Measurements from ENCODE around the gene HHLA2.
"Not testable (repeated sequence)": the region's sequence is repeated elsewhere in the genome, so short reads cannot be mapped to it uniquely, and the experiment has no call there.

HHLA2 gene

DNA sequence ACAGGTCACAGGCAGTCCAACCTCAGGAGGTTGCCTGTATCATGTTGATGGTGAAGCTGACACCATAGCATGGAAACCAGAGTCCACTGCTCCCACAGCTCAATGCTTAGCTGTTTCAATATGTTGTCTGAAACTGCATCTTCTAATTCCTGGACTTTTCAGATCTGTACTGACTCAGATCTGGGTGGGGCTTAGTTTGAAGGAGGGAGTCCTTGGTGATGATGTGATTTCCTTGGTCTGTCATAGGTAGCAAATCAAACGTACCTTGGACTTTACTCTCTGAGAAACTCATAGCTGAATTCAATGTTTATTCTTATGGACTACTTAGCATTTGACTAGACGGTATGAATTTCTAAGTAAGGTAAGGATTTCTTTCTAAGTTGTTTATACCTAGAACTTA lies at the start of gene HHLA2:
Gene HHLA2 (plus strand): TSS at position 310 of the 400 bp plus-strand sequence. CDS start 55,266 bp downstream, outside the sequence.
- DNase-seq, result no peak

- no peak for DNase-seq
Observed at GRCh38 chr3:108250626-108251025, 45.7 kb upstream of the HHLA2 start.

- no peak for DNase-seq
Observed at GRCh38 chr3:108251265-108251664, 45.1 kb upstream of the HHLA2 start.

DNA sequence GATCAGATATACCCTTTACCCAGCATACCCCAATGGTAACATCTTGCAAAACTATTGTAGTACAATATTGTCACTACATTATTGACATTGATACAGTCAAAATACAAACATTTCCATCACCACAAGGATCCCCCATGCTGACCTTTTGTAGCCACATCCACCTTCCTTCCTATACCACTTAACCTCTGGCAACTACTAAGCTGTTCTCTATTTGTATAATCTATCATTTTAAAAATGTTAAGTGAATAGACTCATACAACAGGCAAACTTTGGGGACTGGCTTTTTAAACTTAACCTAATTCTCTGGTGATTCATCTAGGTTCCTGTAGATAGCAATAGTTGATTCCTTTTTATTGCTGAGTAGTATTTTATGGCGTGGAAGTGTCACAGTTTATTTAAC lies 44.5 kb upstream of the HHLA2 start:
- DNase-seq, result no peak

GRCh38 chr3:108255131-108255530 lies 41.2 kb upstream of the HHLA2 start:
- no peak for DNase-seq

DNA sequence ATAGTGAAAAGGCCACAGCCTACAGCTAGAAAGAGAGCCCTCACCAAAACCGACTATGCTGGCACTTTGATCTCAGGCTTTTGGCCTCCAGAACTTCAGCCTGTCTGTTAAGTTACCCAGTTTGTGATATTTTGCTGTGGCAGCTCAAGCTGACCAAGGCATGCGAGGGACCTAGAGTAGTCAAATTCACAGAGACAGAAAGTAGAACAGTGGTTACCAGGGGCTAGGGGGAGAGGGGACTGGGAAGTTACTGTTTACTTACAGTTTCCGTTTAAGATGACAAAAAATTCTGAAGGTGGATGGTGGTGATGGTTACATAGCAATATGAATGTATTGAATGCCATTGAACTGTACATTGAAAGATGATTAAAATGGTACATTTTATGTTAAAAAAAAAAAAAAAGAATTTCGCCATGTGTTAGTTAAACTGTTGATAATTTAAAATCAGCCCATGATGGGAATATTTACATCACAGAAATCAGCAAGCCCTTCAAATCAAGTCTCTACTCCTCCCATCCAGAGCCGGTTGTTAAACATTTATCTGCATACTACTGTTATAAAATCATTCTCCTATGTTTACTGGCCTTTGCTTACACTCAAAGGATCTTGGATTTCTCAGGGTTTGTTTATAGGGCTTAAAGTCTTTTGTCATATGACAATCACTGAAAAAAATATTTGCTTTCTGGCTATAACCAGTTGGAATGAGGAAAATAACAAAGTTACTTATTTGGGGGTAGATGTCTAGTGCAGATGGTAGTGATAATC lies 31.6 kb upstream of the HHLA2 start:
- DNase-seq, result not testable (repeated sequence)

DNA sequence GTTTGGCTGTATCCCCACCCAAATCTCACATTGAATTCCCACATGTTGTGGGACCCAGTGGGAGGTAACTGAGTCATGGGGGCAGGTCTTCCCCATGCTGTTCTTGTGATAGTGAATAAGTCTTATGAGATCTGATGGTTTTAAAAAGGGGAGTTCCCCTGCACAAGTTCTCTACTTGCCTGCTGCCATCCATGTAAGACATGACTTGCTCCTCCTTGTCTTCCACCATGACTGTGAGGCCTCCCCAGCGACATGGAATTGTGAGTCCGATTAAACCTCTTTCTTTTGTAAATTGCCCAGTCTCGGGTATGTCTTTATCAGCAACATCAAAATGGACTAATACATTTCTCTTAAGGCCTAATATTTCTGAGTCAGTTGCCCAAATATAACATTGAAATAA lies 28.1 kb upstream of the HHLA2 start:
- DNase-seq, result not testable (repeated sequence)

- DNase-seq, result no peak
Observed at GRCh38 chr3:108271626-108272025, 24.7 kb upstream of the HHLA2 start.

DNA sequence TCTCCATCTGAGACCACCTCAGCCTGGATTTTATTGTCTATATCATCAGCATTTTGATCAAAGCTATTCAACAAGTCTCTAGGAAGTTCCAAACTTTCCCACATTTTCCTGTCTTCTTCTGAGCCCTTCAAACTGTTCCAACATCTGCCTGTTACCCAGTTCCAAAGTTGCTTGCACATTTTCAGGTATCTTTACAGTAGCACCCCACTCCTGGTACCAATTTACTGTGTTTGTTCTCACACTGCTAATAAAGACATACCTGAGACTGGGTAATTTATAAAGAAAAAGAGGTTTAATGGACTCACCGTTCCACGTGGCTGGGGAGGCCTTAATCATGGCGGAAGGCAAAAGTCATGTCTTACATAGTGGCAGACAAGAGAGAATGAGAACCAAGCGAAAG lies 17.3 kb upstream of the HHLA2 start:
- DNase-seq, result not testable (repeated sequence)

GRCh38 chr3:108280476-108280875 lies 15.9 kb upstream of the HHLA2 start:
- no peak for DNase-seq

DNA sequence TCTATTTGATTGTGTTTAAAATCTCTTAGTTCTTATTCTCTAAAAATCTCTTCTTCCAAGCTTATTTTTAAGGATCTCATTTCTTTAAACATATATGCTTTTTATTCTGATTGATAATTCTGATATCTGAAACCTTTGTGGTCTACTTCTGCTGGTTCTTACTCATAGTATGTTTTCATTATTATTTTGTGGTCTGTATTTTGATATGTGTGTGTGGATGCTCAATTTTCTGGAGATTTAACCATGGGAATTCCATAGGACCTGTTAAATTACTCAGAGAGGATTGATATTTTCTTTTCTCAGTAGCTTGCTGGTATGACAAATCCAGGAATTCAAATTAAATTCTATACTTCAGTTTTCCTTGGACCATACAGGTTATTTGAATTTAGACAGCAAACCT lies 14.7 kb upstream of the HHLA2 start:
- DNase-seq, result no peak

GRCh38 chr3:108283006-108283405 lies 13.3 kb upstream of the HHLA2 start:
- no peak for DNase-seq

DNA sequence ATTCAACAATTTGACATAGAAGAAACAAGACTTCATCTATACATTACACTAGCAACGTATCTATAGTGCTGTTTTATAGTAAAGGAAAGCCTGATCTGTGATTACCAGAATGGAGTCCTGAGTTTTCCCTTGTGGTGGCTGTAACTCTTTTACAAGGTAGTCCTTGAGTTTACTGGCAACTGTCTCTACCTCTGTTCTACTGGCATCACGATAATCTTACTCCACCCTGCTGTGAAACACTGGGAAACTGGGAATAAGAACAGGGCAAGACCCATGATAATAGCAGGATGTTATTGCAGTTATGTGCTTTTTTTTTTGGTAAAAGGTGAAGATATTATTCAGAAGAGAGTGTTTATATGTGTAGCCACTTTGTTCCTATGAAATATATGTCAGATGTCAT lies 12.4 kb upstream of the HHLA2 start:
- DNase-seq, result no peak

DNA sequence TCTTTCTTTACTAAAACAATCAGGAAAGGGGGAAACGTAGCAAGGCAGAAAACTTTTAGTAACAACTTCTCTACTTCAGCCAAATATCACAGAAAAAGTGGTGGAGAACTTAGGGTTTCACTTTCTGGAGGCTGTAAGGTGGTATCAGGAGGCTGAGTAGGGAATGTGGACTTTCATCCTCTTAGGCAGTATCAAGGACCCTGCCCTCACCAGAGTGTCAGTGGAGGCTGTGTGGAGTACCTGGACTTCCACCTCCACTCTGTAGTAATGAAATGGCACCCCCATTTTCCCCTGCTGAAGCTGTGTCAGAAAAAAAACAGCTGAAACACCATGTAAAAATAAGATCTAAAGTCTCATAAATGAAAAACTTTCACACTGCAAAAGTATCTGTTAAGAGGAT lies 11.2 kb upstream of the HHLA2 start:
- no peak for DNase-seq

DNA sequence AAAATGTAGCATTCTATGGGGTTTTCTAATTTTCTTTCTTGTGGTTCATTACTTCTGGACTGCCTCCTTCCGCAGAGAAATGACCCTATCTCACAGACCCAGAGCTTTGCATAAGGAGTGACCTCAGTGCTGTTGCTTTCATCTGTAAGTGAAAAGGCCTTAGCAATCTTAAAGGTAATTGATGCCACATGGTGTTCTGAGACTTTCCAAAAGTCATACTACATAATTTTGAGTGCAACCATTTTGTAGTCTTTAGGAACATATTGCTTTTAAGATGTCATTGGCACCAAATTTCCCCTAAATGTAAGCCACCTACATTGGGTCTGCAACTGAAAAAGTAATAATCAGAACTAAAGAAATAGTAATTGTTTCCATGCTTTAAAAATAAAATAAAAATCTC lies 9.2 kb upstream of the HHLA2 start:
- no peak for DNase-seq

DNA sequence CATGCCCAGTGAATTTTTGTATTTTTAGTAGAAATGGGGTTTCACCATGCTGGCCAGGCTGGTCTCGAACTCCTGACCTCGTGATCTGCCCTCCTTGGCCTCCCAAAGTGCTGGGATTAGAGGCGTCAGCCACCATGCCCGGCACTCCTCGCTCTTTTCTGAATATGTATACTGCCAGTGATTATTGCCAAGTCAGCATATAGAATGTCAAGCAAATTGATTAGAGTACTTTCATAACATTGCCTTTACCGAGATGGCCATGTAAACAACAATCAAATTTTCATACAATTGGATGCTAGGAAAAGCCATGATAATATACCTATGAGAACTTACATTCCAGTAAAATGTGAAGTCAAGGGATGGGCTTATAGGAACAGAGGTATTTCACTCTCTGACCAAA lies 8.2 kb upstream of the HHLA2 start:
- DNase-seq, result not testable (repeated sequence)

DNA sequence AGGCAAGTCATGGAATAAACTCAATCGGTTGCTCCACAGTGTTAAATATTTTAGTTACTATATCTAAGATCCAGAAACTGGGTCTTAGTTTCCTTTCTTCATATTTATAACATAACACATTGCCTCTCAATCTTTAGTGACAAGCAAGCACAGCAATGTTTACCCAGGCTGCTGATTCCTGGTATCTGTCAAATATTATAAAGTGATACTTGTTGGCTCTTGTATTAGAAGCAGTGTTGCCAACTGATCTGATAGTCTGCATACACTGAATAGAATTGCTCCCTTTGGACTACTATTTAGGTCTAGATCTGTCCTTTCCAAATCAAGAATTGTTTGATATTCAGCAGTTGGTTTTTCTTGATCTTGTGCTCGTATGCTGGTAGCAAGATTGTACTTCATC lies 7.2 kb upstream of the HHLA2 start:
- no peak for DNase-seq

DNA sequence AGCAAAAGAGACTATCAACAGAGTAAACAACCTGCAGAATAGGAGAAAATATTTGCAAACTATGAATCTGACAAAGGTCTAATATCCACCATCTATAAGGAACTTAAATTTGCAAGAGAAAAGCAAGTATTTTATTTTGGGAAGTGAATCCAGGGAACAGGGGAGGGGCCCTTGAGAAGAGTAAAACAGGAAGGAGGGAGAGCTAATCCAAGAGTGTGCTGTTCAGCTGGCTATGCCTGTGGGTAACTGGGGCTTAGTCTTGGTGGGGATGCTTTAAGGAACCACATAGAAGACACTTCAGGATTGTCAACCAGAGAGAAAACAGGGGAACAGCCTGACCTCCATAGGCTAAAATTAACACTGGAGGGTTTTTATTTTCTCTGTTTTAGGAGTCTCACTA lies 3.9 kb upstream of the HHLA2 start:
- DNase-seq, result no peak

GRCh38 chr3:108292905-108293328 lies 3.4 kb upstream of the HHLA2 start:
- no peak for DNase-seq

- no peak for DNase-seq
Observed at GRCh38 chr3:108293858-108294257, 2.5 kb upstream of the HHLA2 start.

DNA sequence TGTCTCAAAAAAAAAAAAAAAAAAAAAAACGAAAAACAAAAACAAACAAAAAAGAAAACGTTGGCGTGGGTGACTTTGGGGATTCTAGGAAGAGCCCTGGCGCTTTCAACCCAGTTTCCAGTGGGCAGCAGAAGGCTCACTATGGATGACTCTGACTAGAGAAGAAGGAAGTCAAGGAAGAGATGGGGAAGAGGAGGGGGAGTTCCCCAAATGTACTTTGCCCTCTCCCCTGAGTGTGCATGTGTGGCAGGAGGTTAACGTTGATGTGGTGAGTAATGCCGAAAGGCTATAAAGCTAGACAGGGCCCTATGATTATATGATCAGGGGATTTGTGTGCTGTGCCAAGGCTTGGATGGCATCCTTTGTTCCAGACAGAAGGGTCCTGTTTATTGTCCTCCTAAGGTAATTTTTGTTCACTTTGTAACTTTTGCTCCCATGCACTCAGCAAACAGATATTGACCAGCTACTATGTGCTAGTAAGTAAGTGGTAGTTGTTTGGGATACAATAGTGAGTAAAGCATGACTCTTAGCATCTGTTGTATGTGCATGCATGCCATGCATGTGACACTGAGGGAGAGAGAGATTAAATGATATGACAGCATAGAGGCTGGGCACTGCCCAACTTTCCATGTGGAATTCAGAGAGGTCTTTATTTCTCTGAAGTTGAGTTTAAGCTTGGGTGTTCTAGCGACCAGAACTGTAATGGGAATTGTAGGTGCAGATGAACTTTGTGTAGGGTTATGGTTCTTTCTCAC lies 750 bp upstream of the HHLA2 start:
- no peak for DNase-seq

- no peak for DNase-seq
Observed at GRCh38 chr3:108297647-108298046, 1.3 kb downstream of the HHLA2 start.

GRCh38 chr3:108298056-108298455 lies 1.7 kb downstream of the HHLA2 start:
- no peak for DNase-seq

GRCh38 chr3:108300103-108300849 lies 3.9 kb downstream of the HHLA2 start:
- DNase-seq, result no peak

Measured in stimulated activated CD4-positive, alpha-beta T cell treated with anti-CD3 and anti-CD28 coated beads, Interleukin-4, amount 100 ng/mL, for 1 hour (primary cell).